Pancreas (tissue), 10 donors: ENCODE measurements around the gene EGF. TPM values are rescaled to one million over a fixed set of nuclear protein-coding genes. Genes with fewer than 3 reads are reported as not detected.

Source experiments
- ATAC-seq, 4 donors: fragments of 200-7000 bp; cut with Tn5 transposase; one replicate each; pipeline versions ENCODE4 v1.8.0 to v1.9.1; 2020; ENCODE audit warnings: mild to moderate bottlenecking in 4 of 4, moderate library complexity in 4 of 4
- DNase-seq, 6 donors: peaks; one replicate each; pipeline ENCODE4 v3.0.0-alpha.2; 2020
- FAIRE-seq: peaks from 2 replicates; lab custom pipeline; 2012; peaks lifted over from hg19 to GRCh38; lab: Jason Lieb, UNC
- H3K27ac ChIP-seq, 4 donors: fragments of 200-600 bp; sonication (generic); 1 replicate in 3 of 4; 2 replicates in 1 of 4; pipeline versions ENCODE4 v1.5.0 to v1.8.0; 2020
- H3K27me3 ChIP-seq, 4 donors: fragments of 200-600 bp; one replicate each; pipeline ENCODE4 v1.8.0; 2021
- H3K36me3 ChIP-seq, 3 donors: fragments of 200-600 bp; sonication (generic) in 1 of 3; one replicate each; pipeline versions ENCODE4 v1.5.0 to v1.8.0; 2020 to 2021
- H3K4me1 ChIP-seq, 3 donors: fragments of 200-600 bp; one replicate each; pipeline ENCODE4 v1.8.0; 2021
- H3K4me3 ChIP-seq, 4 donors: fragments of 200-600 bp; sonication (generic) in 2 of 4; one replicate each; pipeline versions ENCODE4 v1.5.0 to v1.8.0; 2020 to 2021
- H3K9me3 ChIP-seq, 4 donors: fragments of 200-600 bp; one replicate each; pipeline ENCODE4 v1.8.0; 2021
- CTCF ChIP-seq, 4 donors: fragments of 200-600 bp; sonication (generic) in 3 of 4; IDR thresholded peaks; one replicate each; pipeline versions ENCODE4 v1.5.0 to v1.8.0; 2021; ENCODE audit warnings: antibody characterized with exemption in 4 of 4
- WGBS, 2 donors: extraction: QIAGEN DNeasy Blood & Tissue Kit; methylation state at CpG; one replicate each; pipeline ENCODE4 v1.1.7; 2013; 5-methylcytosine and 5-hydroxymethylcytosine counted together
- intact Hi-C, 3 donors: fragments of 100-400 bp; cut with DNase I; formaldehyde crosslinking; loops; one replicate each; pipeline versions ENCODE4 v1.11.1 to v1.14.2; 2022
- polyA plus RNA-seq, 2 donors: library from polyadenylated mRNA; stranded (reverse); fragments of 200-250 nt; gene quantifications; one replicate each; pipeline ENCODE4 v1.2.3, GENCODE V29; 2013
- total RNA-seq, 6 donors: library from RNA; stranded (reverse); fragmentation: NEBNext Ultra II Directional in 4 of 6; extraction: Animal tissue kit (Norgen Biotek cat#: 25700) in 4 of 6; gene quantifications; one replicate each; pipeline versions ENCODE4 v1.2.1 to v1.2.4, GENCODE V29; 2021 to 2023
- donor health status: healthy with polysubstance abuse.
- donor health status: DM: no; HTN: no; CAD: no; lungs with moderate emphysema.
- donor health status: DM: no; HTN: no; CAD: no.
- donor health status: control.
- donor health status: control.
- donor health status: Bipolar disorder and iron deficiency.
- donor health status: DM: yes; HTN: yes; CAD: no.
- donor health status: DM: no; HTN: no; CAD: no.
- donor health status: DM: no; HTN: no; CAD: no.
- donor health status: DM: yes; HTN: yes; CAD: no.

The EGF gene
- total and polyA plus RNA-seq, 8 donors, result 12.8 to 67.2 (median 23.1) TPM

- no peak for TF ChIP-seq CTCF (IDR thresholded peaks at IDR 0.05)
- H3K27me3 ChIP-seq, result no peaks in the 10 kb centered on the region
- WGBS, 2 donors, result 75 to 78% methylated on average over 6 of the region's 6 CpGs
- no peak for FAIRE-seq
- no peak for DNase-seq
- no peaks in the 10 kb centered on the region for H3K4me1 ChIP-seq
- no peaks in the 10 kb centered on the region for H3K36me3 ChIP-seq
- ATAC-seq, result no peak
- intact Hi-C loops, result no loop called here
- no peaks in the 10 kb centered on the region for H3K9me3 ChIP-seq
- H3K4me3 ChIP-seq, result no peak overlapping the region
- no peak overlapping the region for H3K27ac ChIP-seq
Observed at GRCh38 chr4:109887071-109887470, 25.6 kb upstream of the EGF start.

- DNase-seq (no peak), FAIRE-seq (no peak), ATAC-seq (no peak)
- H3K27ac ChIP-seq, result no peak overlapping the region
- no peaks in the 10 kb centered on the region for H3K27me3 ChIP-seq
- intact Hi-C loops, result no loop called here
- no peaks in the 10 kb centered on the region for H3K9me3 ChIP-seq
- H3K4me1 ChIP-seq, result no peaks in the 10 kb centered on the region
- no peaks in the 10 kb centered on the region for H3K36me3 ChIP-seq
- no peak for TF ChIP-seq CTCF (IDR thresholded peaks at IDR 0.05)
- H3K4me3 ChIP-seq, result no peak overlapping the region
Observed at GRCh38 chr4:109890076-109890475, 22.6 kb upstream of the EGF start.

- WGBS, 2 donors, result 90 to 96% methylated on average over 8 of the region's 8 CpGs
- no peak for TF ChIP-seq CTCF (IDR thresholded peaks at IDR 0.05)
- Histone ChIP-seq H3K9me3 (no peaks in the 10 kb centered on the region), H3K4me1 (no peaks in the 10 kb centered on the region), H3K27ac (no peak overlapping the region), H3K4me3 (no peak overlapping the region), H3K27me3 (no peaks in the 10 kb centered on the region), H3K36me3 (no peaks in the 10 kb centered on the region)
- FAIRE-seq (no peak), ATAC-seq (no peak), DNase-seq (no peak)
- intact Hi-C loops, result no loop called here
Observed at GRCh38 chr4:109902559-109903251, 10.0 kb upstream of the EGF start.

- no peaks in the 10 kb centered on the region for H3K27me3 ChIP-seq
- 67 to 76% methylated on average over 1 of the region's 1 CpG for WGBS, 2 donors
- H3K9me3 ChIP-seq, result no peaks in the 10 kb centered on the region
- no peak for TF ChIP-seq CTCF (IDR thresholded peaks at IDR 0.05)
- no peaks in the 10 kb centered on the region for H3K36me3 ChIP-seq
- no peak overlapping the region for H3K27ac ChIP-seq
- DNase-seq (no peak), FAIRE-seq (no peak), ATAC-seq (no peak)
- H3K4me1 ChIP-seq, result no peaks in the 10 kb centered on the region
- no peak overlapping the region for H3K4me3 ChIP-seq
- intact Hi-C loops, result no loop called here
Observed at GRCh38 chr4:109908731-109909130, 4.0 kb upstream of the EGF start.

GRCh38 chr4:109910256-109910655, 2.4 kb upstream of the EGF start:
- H3K4me1 ChIP-seq, result no peaks in the 10 kb centered on the region
- FAIRE-seq (no peak), ATAC-seq (no peak), DNase-seq (no peak)
- H3K27ac ChIP-seq, result no peak overlapping the region
- TF ChIP-seq CTCF (IDR thresholded peaks at IDR 0.05), result no peak
- H3K9me3 ChIP-seq, result no peaks in the 10 kb centered on the region
- H3K27me3 ChIP-seq, result no peaks in the 10 kb centered on the region
- intact Hi-C loops, result no loop called here
- no peaks in the 10 kb centered on the region for H3K36me3 ChIP-seq
- no peak overlapping the region for H3K4me3 ChIP-seq
- WGBS, 2 donors, result 81 to 86% methylated on average over 2 of the region's 2 CpGs
